Measurements from ENCODE around the gene PDE4D.

- TF ChIP-seq CTCF (IDR thresholded peaks at IDR 0.05) (no peak), POLR2A (IDR thresholded peaks at IDR 0.05) (no peak)
Observed at GRCh38 chr5:59557572-59557971, 336.0 kb downstream of the PDE4D start.
